T47D (cell line): ENCODE results near the gene PHLPP2.
"Not testable (repeated sequence)": the region's sequence is repeated elsewhere in the genome, so short reads cannot be mapped to it uniquely, and the experiment has no call there.

ENCODE experiments used
- DNase-seq, 2 experiments: peaks; one replicate each; pipeline versions ENCODE4 v3.0.0 to v3.0.0-alpha.2; 2011 to 2012; ENCODE audit warnings: low read depth in 1 of 2, low spot score in 1 of 2
- JUND ChIP-seq: IDR thresholded peaks from 2 replicates; pipeline ENCODE4 v1.6.1; 2012; ENCODE audit warnings: low read depth
- in situ Hi-C: cut with HindIII; loops from 2 replicates; pipeline ENCODE4 v1.10.0; 2016; ENCODE audit warnings: low sequenced_read_pairs, low pct_unique_long_range_greater_than_20kb

Gene PHLPP2

DNA sequence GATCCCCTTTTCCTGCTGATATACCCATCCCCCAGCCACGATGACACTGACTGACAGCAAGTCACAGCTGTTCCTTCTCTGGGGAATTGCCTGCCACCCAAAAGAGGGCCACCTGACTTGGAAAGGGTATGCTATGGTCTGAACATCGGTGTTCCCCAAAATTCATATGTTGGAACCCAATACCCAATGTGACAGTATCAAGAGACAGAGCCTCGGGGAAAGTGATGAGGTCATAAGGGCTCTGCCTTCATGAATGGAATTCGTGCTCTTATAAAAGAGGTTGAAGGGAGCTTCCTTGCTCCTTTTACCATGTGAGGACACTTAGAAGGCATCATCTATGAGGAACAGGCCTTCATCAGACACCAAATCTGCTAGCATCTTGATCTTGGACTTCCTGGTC is 106.1 kb downstream of the PHLPP2 start:
- in situ Hi-C loops = no loop called here
- TF ChIP-seq JUND = no peak
- no peak for DNase-seq

DNA sequence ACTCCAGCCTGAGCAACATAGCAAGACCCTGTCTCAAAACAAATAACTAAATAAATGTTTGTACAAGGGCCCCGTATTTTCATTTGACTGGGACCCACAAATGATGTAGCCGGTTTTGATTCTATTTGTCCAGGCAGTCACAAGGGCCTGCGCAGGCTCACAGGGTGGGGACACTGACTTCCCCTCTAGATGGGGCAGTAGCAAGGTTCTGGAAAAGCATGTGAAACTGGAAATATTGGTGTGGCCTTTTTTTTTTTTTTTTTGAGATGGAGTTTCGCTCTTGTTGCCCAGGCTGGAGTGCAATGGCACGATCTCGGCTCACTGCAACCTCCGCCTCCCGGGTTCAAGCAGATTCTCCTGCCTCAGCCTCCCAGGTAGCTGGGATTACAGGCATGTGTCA is 109.5 kb downstream of the PHLPP2 start:
- peak in 1 of 2 experiments; percentile 24 for DNase-seq
- in situ Hi-C loops = not testable (repeated sequence)

DNA sequence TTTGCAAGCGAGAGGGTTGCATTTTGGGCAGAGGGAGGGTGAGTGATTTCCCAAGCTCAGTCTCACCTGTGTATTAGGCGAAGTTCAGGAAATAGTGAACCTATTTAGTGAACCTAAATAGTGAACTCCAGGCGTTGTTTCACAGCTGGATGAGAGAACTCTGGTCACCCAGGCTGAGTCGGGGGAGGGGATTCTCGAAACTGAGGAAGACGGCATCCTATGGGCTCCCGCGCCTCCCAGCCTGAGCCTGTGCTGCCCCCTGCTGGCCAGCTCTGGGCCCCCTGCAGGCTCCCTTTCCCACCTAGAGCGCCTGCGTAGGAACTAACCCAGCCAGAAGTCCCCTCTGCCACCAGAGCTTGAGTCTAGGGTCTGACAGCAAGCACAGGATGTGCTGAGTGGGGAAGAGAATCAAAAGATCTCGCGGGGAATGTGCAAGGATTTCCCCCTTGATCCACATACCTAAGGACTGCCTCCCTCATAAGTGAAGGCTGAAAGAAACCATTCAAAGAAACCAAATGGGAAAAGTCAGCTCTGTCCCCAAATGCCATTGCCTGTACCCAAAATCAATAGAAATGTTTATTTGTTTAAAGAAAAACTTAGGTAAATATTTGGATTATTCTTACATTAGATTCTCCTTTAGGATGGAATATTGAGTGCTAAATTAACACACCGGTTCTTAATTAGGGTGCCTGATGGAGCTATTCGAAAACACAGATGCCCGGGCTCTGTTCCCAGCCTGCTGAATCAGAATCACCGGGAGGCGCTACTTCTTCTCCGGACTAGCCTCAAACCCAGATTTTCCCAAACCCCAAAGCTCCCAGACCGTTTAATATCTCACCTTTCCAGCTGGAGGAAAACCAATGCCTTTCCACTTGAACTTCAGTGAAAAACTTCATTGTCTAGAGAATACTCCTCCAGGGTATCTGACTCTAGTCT is 113.3 kb downstream of the PHLPP2 start:
- DNase-seq = peak; percentile 79 to 81
- TF ChIP-seq JUND = no peak
- in situ Hi-C loops = no loop called here

DNA sequence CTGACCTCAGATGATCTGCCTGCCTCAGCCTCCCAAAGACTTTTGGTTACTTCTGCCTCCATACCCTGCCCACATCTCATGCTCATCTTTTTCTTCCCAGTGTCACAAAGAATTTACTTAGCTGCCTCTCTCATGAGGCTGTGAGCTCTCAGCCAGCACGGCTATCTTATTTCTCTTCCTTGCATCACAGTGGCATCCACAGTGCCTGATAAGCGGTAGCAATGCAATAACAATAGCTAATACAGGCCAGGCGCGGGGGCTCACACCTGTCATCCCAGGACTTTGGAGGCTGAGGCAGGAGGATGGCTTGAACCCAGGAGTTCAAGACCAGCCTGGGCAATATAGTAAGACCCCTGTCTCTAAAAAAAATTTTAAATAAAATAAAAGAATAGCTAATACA is 114.1 kb downstream of the PHLPP2 start:
- in situ Hi-C loops = no loop called here
- DNase-seq = no peak
- no peak for TF ChIP-seq JUND

DNA sequence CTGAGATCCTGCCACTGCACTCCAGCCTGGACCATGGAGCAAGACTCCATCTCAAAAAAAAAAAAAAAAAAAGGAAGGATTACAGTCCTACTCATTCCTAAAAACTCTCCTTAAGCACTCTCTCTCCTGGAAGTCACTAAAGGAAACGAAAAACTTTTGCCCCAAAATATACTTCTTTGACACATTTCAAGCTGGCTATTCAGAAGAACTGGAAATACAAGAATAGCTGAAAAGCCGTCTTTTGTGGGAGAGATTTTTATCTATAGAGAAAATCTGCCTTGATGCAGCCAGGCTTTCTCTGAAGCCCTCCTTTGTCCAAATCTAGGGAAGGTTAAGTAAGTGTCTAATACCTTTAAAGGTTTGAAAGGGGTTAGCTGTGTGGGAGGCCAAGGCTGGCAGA is 115.4 kb downstream of the PHLPP2 start:
- in situ Hi-C loops = no loop called here
- no peak for TF ChIP-seq JUND
- DNase-seq = no peak

DNA sequence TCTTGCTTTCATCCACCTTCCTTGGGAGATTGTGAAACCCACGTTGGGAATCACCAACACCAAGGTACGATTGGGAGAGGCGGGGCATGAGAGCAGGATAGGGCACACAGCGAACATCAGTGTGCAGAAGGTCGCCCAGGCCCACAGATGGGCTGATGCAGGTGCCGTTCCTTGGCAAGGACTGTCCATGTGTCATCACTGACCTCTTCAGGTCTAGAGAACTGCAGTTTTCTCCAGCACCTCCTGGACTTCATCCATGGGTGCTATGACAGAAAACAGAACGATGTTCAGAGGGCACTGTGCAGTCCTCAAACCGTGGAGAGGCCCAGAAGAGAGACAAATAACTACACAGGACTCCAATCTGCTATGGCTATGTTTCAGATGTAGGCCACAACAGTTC is 123.7 kb downstream of the PHLPP2 start:
- DNase-seq = no peak
- no peak for TF ChIP-seq JUND
- in situ Hi-C loops = no loop called here

DNA sequence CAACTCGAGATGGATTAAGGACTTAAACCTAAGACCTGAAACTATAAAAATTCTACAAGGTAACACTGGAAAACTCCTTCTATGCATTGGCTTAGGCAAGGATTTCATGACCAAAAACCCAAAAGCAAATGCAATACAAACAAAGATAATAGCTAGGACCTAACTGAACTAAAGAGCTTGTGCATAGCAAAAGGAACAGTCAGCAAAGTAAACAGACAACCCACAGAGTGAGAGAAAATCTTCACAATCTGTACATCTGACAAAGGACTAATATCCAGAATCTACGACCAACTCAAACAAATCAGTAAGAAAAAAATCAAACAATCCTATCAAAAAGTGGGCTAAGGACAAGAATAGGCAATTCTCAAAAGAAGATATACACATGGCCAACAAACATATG is 126.1 kb downstream of the PHLPP2 start:
- in situ Hi-C loops, DNase-seq: not testable (repeated sequence)

DNA sequence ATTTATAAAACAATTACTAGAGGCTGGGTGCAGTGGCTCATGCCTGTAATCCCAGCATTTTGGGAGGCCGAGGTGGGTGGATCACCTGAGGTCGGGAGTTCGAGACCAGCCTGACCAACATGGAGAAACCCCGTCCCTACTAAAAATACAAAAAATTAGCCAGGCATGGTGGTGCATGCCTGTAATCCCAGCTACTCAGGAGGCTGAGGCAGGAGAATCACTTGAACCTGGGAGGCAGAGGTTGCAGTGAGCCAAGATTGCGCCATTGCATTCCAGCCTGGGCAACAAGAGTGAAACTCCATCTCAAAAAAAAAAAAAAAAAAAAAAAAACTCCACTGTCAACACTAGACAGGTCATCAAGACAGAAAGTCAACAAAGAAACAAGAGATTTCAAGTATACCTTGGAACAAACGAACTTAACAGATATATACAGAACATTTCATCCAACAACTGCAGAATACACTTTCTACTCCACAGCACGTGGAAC is 129.1 kb downstream of the PHLPP2 start:
- in situ Hi-C loops, DNase-seq: not testable (repeated sequence)
